GF-D8 (cell line): Measurements from ENCODE around the gene C4orf36.
"Not testable (repeated sequence)": the region's sequence is repeated elsewhere in the genome, so short reads cannot be mapped to it uniquely, and the experiment has no call there.

Experiments used
- DNase-seq: peaks from one replicate; lab custom pipeline; 2025; lab: John Stamatoyannopoulos, UW

C4orf36 gene

DNA sequence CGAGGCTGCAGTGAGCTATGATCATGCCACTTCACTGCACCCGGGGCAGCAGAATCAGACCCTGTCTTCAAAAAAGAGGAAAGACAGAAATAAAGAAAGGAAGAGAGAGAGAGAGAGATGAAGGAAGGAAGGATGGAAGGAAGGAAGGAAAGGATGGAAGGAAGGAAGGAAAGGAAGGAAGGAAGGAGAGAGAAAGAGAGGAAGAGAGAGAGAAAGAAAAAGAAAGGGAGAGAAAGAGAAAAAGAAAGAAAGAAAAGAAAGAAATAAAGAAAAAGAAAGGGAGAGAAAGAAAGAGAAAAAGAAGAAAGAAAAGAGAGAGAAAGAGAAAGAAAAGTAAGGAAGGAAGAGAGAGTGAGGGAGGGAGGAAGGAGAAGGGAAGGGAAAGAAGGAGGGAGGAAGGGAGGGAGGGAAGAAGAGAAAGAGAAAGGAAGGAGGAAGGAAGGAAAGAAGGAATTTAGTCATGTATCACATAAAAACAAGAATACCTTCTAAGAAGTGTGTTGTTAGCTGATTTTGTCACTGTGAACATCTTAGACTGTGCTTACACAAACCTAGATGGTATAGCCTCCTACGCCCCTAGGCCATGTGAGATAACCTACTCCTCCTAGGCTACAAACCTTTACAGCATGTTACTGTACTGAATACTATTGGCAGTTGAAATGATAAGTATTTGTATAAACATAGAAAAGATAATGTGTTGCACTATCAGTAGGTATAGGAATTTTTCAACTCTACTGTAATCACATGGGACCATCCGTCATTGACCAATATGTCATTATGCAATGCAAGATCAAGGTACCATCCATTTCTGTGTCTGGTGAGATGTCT is 25.2 kb upstream of the C4orf36 start:
- no peak for DNase-seq

DNA sequence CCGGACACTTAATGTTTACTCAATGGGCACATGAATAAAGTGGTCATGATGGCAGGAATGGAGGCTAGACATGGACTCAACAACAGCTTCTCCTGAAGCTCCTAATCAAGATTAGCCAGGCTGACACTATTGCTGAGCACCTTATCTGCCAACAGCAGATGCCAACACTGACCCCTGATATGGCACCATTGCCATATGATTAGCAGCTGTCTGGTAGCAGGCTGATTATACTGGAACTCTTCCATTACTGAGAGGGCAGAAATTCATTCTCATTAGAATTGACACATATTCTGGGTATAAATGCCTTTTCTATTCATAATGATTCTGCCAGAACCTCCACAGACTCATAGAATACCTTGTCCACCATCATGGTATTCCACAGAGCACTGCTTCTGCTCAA is 24.2 kb upstream of the C4orf36 start:
- DNase-seq, result no peak

DNA sequence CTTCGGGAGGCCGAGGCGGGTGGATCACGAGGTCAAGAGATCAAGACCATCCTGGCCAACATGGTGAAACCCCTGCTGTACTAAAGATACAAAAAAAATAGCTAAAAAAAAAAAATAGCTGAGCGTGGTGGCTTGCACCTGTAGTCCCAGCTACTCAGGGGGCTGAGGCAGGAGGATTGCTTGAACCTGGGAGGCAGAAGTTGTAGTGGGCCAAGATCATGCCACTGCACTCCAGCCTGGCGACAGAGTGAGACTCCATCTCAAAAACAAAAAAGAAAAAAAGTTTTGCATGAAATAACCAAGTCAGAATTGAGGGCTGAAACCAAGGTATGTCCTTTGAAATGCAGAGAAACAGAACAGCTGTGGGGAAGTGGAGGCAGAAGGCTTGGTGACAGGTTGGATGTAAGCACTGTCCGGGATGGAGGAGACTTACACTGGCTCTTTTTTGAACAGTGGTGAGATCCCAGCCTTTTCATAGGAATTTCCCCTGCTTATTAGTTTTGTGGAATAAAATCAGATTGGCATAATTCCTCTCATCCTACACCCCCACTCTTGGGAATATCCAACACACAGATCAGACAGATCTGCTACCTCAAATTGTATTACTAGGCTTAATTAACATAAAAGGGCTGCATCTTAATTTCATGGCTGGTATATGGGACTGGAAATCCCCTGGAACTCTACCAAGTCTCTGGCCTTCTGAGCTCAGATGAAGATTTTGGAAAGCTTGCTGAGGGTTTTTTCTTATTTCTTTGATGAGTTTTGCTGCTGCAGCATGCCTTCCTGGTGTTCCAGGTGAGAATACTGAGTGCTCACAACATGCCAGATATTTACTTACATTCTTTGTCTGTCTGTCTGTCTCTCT is 18.8 kb upstream of the C4orf36 start:
- no peak for DNase-seq

GRCh38 chr4:86910369-86910768 is 18.1 kb upstream of the C4orf36 start:
- DNase-seq, result no peak

GRCh38 chr4:86909546-86910295 is 17.5 kb upstream of the C4orf36 start:
- no peak for DNase-seq

DNA sequence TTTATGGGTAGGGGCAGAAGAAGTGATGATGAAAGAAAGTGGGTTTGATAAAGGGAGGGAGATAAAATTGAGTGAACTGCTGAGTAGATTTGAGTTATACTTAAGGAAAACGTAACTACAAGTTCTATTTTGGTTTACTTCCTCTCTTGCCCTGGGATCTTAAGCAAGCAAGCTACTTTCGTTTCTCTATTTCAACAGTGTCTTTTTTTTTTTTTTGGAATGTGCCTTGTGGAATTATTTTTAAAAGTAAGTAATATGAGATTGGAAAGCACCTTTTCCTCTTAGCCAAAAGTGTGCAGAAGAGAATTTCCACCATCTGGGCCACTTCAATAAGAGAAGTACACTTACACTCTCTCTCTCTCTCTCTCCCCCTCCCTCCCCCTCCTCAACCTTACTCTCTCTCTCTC is 16.0 kb upstream of the C4orf36 start:
- peak; percentile 41 for DNase-seq

- no peak for DNase-seq
These were observed 9.6 kb upstream of the C4orf36 start for GRCh38 chr4:86901864-86902263.

- DNase-seq, result no peak
These were observed 6.3 kb upstream of the C4orf36 start for GRCh38 chr4:86898562-86898961.

DNA sequence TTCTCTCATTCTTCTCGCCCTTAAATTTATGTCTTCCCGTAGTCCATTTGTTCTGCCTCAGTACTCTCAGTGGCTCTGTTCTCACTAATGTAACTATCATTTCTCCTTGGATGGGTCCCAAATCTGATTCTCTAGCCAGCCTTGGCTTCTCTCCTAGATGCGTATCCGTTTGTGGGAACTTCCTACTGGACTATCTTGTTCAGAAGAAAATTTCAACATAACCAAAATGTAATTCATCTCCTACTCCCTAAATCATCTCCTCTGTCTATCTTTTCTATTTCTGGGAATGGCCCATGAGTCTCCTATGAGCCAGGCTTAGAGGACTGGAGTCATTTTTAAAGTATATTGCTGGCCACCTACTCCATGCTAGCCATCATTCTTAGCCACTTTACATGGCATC is 4.4 kb upstream of the C4orf36 start:
- no peak for DNase-seq

- peak; percentile 36 for DNase-seq
These were observed 3.7 kb upstream of the C4orf36 start for GRCh38 chr4:86895692-86896488.

DNA sequence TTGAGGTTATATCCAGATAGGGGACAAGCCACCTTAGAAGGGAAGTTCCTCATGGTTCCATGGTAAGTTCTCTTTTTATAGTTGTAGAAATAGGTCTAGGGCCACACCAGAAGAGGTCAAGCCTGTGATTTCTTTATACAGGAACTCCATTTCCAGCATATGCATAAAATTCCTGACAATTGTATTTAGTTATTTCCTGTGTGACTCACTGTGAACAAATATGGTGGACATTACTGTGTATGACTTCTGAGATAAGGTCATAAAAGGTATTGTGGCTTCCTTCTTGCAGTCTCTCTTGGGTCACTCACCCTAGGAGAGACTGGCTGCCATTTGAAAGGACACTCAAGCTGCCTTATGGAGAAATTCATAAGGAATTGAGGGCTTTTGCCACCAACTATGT is 2.2 kb upstream of the C4orf36 start:
- DNase-seq, result peak; percentile 19

GRCh38 chr4:86893136-86893535 is 914 bp upstream of the C4orf36 start:
- DNase-seq, result no peak

GRCh38 chr4:86892636-86892960 is 376 bp upstream of the C4orf36 start:
- DNase-seq, result no peak

DNA sequence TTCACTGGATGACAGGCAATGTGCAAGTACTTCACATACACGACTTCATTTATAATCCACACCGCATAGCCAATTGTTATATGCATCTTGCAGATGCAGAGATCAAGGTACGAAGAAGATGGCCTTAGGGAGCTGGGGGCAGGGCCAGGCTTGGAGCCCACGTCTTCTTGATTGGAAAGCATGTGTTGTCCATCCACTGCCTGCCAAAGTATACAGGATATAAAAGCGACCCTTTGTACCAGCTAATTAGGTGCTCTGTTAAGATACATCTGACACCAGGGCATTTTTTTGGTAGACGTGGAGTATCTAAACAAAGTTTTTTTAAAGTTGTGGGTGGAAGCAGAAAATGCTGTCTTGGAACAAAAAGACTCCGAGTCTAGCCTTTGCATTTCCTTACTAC is 1.4 kb downstream of the C4orf36 start:
- no peak for DNase-seq

DNA sequence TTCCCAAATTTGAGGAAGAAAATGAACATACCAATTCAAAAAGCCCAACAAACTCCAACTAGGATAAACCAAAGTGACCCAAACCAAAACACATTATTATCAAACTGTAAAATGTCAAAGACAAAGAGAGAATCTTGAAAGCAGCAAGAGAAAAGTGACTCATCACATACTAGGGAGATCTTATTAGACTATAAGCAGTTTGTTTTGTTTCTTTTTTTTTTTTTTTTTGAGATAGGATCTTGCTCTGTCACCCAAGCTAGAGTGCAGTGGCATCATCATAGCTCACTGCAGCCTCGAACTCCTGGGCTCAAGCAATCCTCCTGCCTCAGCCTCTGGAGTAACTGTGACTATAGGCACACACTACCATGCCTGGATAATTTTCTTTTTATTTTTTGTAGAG is 12.6 kb downstream of the C4orf36 start:
- DNase-seq, result no peak

GRCh38 chr4:86878640-86879039 is 13.6 kb downstream of the C4orf36 start:
- DNase-seq, result no peak

GRCh38 chr4:86876894-86877685 is 15.1 kb downstream of the C4orf36 start:
- no peak for DNase-seq

GRCh38 chr4:86875436-86875835 is 16.8 kb downstream of the C4orf36 start:
- DNase-seq, result not testable (repeated sequence)

GRCh38 chr4:86872135-86872534 is 20.1 kb downstream of the C4orf36 start:
- no peak for DNase-seq

GRCh38 chr4:86870442-86871069 is 21.7 kb downstream of the C4orf36 start:
- DNase-seq, result no peak
